HS-27A (cell line): ENCODE results near the gene RBM28.
"Not testable (repeated sequence)": the region's sequence is repeated elsewhere in the genome, so short reads cannot be mapped to it uniquely, and the experiment has no call there.

Experiments
- DNase-seq: peaks from one replicate; pipeline ENCODE4 v3.0.0-alpha.2; 2012; ENCODE audit warnings: low read depth, missing footprints

The RBM28 gene

GRCh38 chr7:128344431-128344774 lies 695 bp upstream of the RBM28 start:
- no peak for DNase-seq

- no peak for DNase-seq
Measured at GRCh38 chr7:128341733-128342132, 2.0 kb downstream of the RBM28 start.

GRCh38 chr7:128335730-128336129 lies 8.0 kb downstream of the RBM28 start:
- DNase-seq: no peak

- DNase-seq: no peak
Measured at GRCh38 chr7:128324368-128324680, 19.4 kb downstream of the RBM28 start.

GRCh38 chr7:128323459-128324367 lies 20.0 kb downstream of the RBM28 start:
- no peak for DNase-seq

- no peak for DNase-seq
Measured at GRCh38 chr7:128323040-128323439, 20.7 kb downstream of the RBM28 start.

GRCh38 chr7:128322040-128322643 lies 21.6 kb downstream of the RBM28 start:
- no peak for DNase-seq

- no peak for DNase-seq
Measured at GRCh38 chr7:128321044-128321422, 22.7 kb downstream of the RBM28 start.

- no peak for DNase-seq
Measured at GRCh38 chr7:128318691-128319090, 25.0 kb downstream of the RBM28 start.

GRCh38 chr7:128311013-128311412 lies 32.7 kb downstream of the RBM28 start:
- no peak for DNase-seq

GRCh38 chr7:128310499-128310898 lies 33.2 kb downstream of the RBM28 start:
- DNase-seq: no peak

GRCh38 chr7:128309976-128310375 lies 33.7 kb downstream of the RBM28 start:
- no peak for DNase-seq

- no peak for DNase-seq
Measured at GRCh38 chr7:128309124-128309523, 34.6 kb downstream of the RBM28 start.

- DNase-seq: no peak
Measured at GRCh38 chr7:128307061-128307460, 36.6 kb downstream of the RBM28 start.

- DNase-seq: no peak
Measured at GRCh38 chr7:128304212-128304611, 39.5 kb downstream of the RBM28 start.

GRCh38 chr7:128303643-128304042 lies 40.1 kb downstream of the RBM28 start:
- DNase-seq: no peak

GRCh38 chr7:128303133-128303532 lies 40.6 kb downstream of the RBM28 start:
- DNase-seq: no peak

- DNase-seq: no peak
Measured at GRCh38 chr7:128302139-128302538, 41.6 kb downstream of the RBM28 start.

GRCh38 chr7:128299109-128299607 lies 44.5 kb downstream of the RBM28 start:
- DNase-seq: no peak

- not testable (repeated sequence) for DNase-seq
Measured at GRCh38 chr7:128298004-128298403, 45.7 kb downstream of the RBM28 start.

- DNase-seq: no peak
Measured at GRCh38 chr7:128287556-128287955, 56.2 kb downstream of the RBM28 start.

- DNase-seq: no peak
Measured at GRCh38 chr7:128284102-128284501, 59.6 kb downstream of the RBM28 start.

- no peak for DNase-seq
Measured at GRCh38 chr7:128281605-128282380, 61.9 kb downstream of the RBM28 start.
